Measurements from ENCODE around the gene SH2B3. TPM values are rescaled to one million over a fixed set of nuclear protein-coding genes. Genes with fewer than 3 reads are reported as not detected.
A peak's percentile ranks its signal among the peaks of the same experiment; 100 is the strongest.
"Not testable (repeated sequence)": the region's sequence is repeated elsewhere in the genome, so short reads cannot be mapped to it uniquely, and the experiment has no call there.

SH2B3 gene
- total RNA-seq, 1 donor from 2014 or later = 22.4 TPM

GRCh38 chr12:111457577-111457976 is 51.9 kb downstream of the SH2B3 start:
- no peak for DNase-seq (ENCODE audit: low spot score)

- no peak for DNase-seq (ENCODE audit: low spot score)
Observed at GRCh38 chr12:111458546-111459172, 52.9 kb downstream of the SH2B3 start.

GRCh38 chr12:111460111-111460510 is 54.4 kb downstream of the SH2B3 start:
- not testable (repeated sequence) for DNase-seq (ENCODE audit: low spot score)

- no peak for DNase-seq (ENCODE audit: low spot score)
Observed at GRCh38 chr12:111462210-111462769, 56.6 kb downstream of the SH2B3 start.

- DNase-seq (ENCODE audit: low spot score) = no peak
Observed at GRCh38 chr12:111467092-111467856, 61.6 kb downstream of the SH2B3 start.

- no peak for DNase-seq (ENCODE audit: low spot score)
Observed at GRCh38 chr12:111467857-111468241, 62.1 kb downstream of the SH2B3 start.

GRCh38 chr12:111469401-111469800 is 63.7 kb downstream of the SH2B3 start:
- DNase-seq (ENCODE audit: low spot score) = no peak

GRCh38 chr12:111471236-111471635 is 65.5 kb downstream of the SH2B3 start:
- DNase-seq (ENCODE audit: low spot score) = no peak

- no peak for DNase-seq (ENCODE audit: low spot score)
Observed at GRCh38 chr12:111482462-111482861, 76.7 kb downstream of the SH2B3 start.

- DNase-seq (ENCODE audit: low spot score) = no peak
Observed at GRCh38 chr12:111488271-111488670, 82.5 kb downstream of the SH2B3 start.

GRCh38 chr12:111488798-111489197 is 83.1 kb downstream of the SH2B3 start:
- no peak for DNase-seq (ENCODE audit: low spot score)

- DNase-seq (ENCODE audit: low spot score) = peak; percentile 9
Observed at GRCh38 chr12:111492979-111493378, 87.3 kb downstream of the SH2B3 start.

- no peak for DNase-seq (ENCODE audit: low spot score)
Observed at GRCh38 chr12:111494676-111495075, 89.0 kb downstream of the SH2B3 start.

Other genes with a start within 250 kb of the SH2B3 start
- gene PHETA1, start 36.8 kb upstream of the SH2B3 start, total RNA-seq (ENCODE audit: insufficient read depth, low replicate concordance) = 16.1 TPM
- 79.2 TPM for gene ATXN2, start 193.4 kb downstream of the SH2B3 start, total RNA-seq (ENCODE audit: insufficient read depth, low replicate concordance)